ENCODE measurements around the gene JAKMIP1. TPM values are rescaled to one million over a fixed set of nuclear protein-coding genes. Genes with fewer than 3 reads are reported as not detected.

JAKMIP1 gene
- total RNA-seq, 2 experiments from 2014 or later: 4.0 to 5.1 TPM

- Histone ChIP-seq H3K27ac (ENCODE audit: low read depth, low read length, poor library complexity, severe bottlenecking) (no peak overlapping the region), H2AFZ (ENCODE audit: low read length) (no peak overlapping the region), H3K9me2 (ENCODE audit: insufficient read depth, low read length) (no peaks in the 10 kb centered on the region), H3K4me2 (ENCODE audit: low read length) (no peak overlapping the region), H3K9me3 (ENCODE audit: low read length) (no peaks in the 10 kb centered on the region), H3K4me1 (ENCODE audit: insufficient read depth, low read length, poor library complexity, severe bottlenecking) (no peaks in the 10 kb centered on the region), H3K79me2 (ENCODE audit: insufficient read depth, low read depth, low read length) (no peaks in the 10 kb centered on the region), H3K4me3 (ENCODE audit: low read depth, low read length, poor library complexity, severe bottlenecking) (no peak overlapping the region), H4K20me1 (ENCODE audit: insufficient read depth, low read length) (no peaks in the 10 kb centered on the region), H3K36me3 (ENCODE audit: insufficient read depth, low read length) (no peaks in the 10 kb centered on the region)
- DNase-seq (ENCODE audit: low spot score): no peak
- CTCF ChIA-PET (ENCODE audit: unreplicated experiment): no interaction called here
- POLR2A ChIA-PET: no interaction called here
- no TSS peak for BruUV-seq (replicated peaks)
- no peak for TF ChIP-seq CTCF (conservative IDR thresholded peaks at IDR 0.05; ENCODE audit: low read length)
- TF ChIP-seq EZH2phosphoT487 (IDR thresholded peaks at IDR 0.05; ENCODE audit: borderline replicate concordance, low read depth, low read length): no peak
- intact Hi-C loops (cut with micrococcal nuclease; ENCODE audit: unreplicated experiment): no loop called here
Measured at GRCh38 chr4:6031846-6032245, 168.5 kb downstream of the JAKMIP1 start.

GRCh38 chr4:6030679-6031078 lies 169.7 kb downstream of the JAKMIP1 start:
- intact Hi-C loops (cut with micrococcal nuclease; ENCODE audit: unreplicated experiment): no loop called here
- Histone ChIP-seq H3K36me3 (ENCODE audit: insufficient read depth, low read length) (no peaks in the 10 kb centered on the region), H2AFZ (ENCODE audit: low read length) (no peak overlapping the region), H3K9me3 (ENCODE audit: low read length) (no peaks in the 10 kb centered on the region), H3K4me2 (ENCODE audit: low read length) (no peak overlapping the region), H3K27ac (ENCODE audit: low read depth, low read length, poor library complexity, severe bottlenecking) (no peak overlapping the region), H3K4me3 (ENCODE audit: low read depth, low read length, poor library complexity, severe bottlenecking) (no peak overlapping the region), H3K79me2 (ENCODE audit: insufficient read depth, low read depth, low read length) (no peaks in the 10 kb centered on the region), H3K9me2 (ENCODE audit: insufficient read depth, low read length) (no peaks in the 10 kb centered on the region), H3K4me1 (ENCODE audit: insufficient read depth, low read length, poor library complexity, severe bottlenecking) (no peaks in the 10 kb centered on the region), H4K20me1 (ENCODE audit: insufficient read depth, low read length) (no peaks in the 10 kb centered on the region)
- ChIA-PET POLR2A (no interaction called here), CTCF (ENCODE audit: unreplicated experiment) (no interaction called here)
- no peak for DNase-seq (ENCODE audit: low spot score)
- TF ChIP-seq CTCF (conservative IDR thresholded peaks at IDR 0.05; ENCODE audit: low read length) (no peak), EZH2phosphoT487 (IDR thresholded peaks at IDR 0.05; ENCODE audit: borderline replicate concordance, low read depth, low read length) (no peak)
- no TSS peak for BruUV-seq (replicated peaks)

- POLR2A ChIA-PET: no interaction called here
- no peak for DNase-seq (ENCODE audit: low spot score)
- Histone ChIP-seq H3K9me3 (ENCODE audit: low read length) (no peaks in the 10 kb centered on the region), H3K4me3 (ENCODE audit: low read depth, low read length, poor library complexity, severe bottlenecking) (no peak overlapping the region), H3K27ac (ENCODE audit: low read depth, low read length, poor library complexity, severe bottlenecking) (no peak overlapping the region), H2AFZ (ENCODE audit: low read length) (no peak overlapping the region), H3K4me2 (ENCODE audit: low read length) (no peak overlapping the region), H3K4me1 (ENCODE audit: insufficient read depth, low read length, poor library complexity, severe bottlenecking) (no peaks in the 10 kb centered on the region), H3K36me3 (ENCODE audit: insufficient read depth, low read length) (no peaks in the 10 kb centered on the region), H3K79me2 (ENCODE audit: insufficient read depth, low read depth, low read length) (no peaks in the 10 kb centered on the region), H4K20me1 (ENCODE audit: insufficient read depth, low read length) (no peaks in the 10 kb centered on the region), H3K9me2 (ENCODE audit: insufficient read depth, low read length) (no peaks in the 10 kb centered on the region)
- intact Hi-C loops (cut with micrococcal nuclease; ENCODE audit: unreplicated experiment): no loop called here
- CTCF ChIA-PET (ENCODE audit: unreplicated experiment): no interaction called here
- BruUV-seq (replicated peaks): no TSS peak
- no peak for TF ChIP-seq CTCF (conservative IDR thresholded peaks at IDR 0.05; ENCODE audit: low read length)
- TF ChIP-seq EZH2phosphoT487 (IDR thresholded peaks at IDR 0.05; ENCODE audit: borderline replicate concordance, low read depth, low read length): no peak
Measured at GRCh38 chr4:6029254-6029653, 171.1 kb downstream of the JAKMIP1 start.

Data from OCI-LY7 (cell line).